ENCODE data around the gene DCK.
"Not testable (repeated sequence)": the region's sequence is repeated elsewhere in the genome, so short reads cannot be mapped to it uniquely, and the experiment has no call there.

DCK gene

DNA sequence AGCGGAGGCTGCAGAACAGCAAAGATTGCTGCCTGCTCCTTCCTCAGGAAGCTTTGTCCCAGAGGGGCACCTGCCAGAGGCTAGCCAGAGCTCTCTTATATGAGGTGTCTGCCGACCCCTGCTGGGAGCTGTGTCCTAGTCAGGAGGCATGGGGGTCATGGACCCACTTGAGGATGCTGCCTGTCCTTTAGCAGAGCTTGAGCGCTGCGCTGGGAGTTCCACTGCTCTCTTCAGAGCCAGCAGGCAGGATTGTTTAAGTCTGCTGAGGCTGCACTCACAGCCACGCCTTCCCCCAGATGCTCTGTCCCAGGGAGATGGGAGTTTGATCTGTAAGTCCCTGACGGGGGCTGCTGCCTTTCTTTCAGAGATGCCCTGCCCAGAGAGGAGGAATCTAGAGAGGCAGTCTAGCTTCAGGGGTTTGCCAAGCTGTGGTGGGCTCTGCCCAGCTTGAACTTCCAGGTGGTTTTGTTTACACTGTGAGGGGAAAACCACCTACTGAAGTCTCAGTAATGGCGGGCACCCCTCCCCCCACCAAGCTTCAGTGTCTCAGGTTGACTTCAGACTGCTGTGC is 10.9 kb downstream of the DCK start:
- DNase-seq, result peak; percentile 59

GRCh38 chr4:71005025-71005424 is 11.6 kb downstream of the DCK start:
- not testable (repeated sequence) for DNase-seq

GRCh38 chr4:71006203-71006907 is 12.9 kb downstream of the DCK start:
- no peak for DNase-seq

- DNase-seq, result no peak
These were observed 14.7 kb downstream of the DCK start for GRCh38 chr4:71008196-71008595.

- DNase-seq, result no peak
These were observed 15.6 kb downstream of the DCK start for GRCh38 chr4:71009086-71009485.

GRCh38 chr4:71009890-71010588 is 16.6 kb downstream of the DCK start:
- DNase-seq, result no peak

- DNase-seq, result no peak
These were observed 18.0 kb downstream of the DCK start for GRCh38 chr4:71011451-71011850.

DNA sequence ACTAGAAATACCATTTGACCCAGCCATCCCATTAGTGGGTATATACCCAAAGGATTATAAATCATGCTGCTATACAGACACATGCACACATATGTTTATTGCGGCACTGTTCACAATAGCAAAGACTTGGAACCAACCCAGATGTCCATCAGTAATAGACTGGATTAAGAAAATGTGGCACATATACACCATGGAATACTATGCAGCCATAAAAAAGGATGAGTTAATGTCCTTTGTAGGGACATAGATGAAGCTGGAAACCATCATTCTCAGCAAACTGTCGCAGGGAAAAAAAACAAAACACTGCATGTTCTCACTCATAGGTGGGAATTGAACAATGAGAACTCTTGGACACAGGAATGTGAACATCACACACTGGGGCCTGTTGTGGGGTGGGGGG is 23.9 kb downstream of the DCK start:
- DNase-seq, result not testable (repeated sequence)

GRCh38 chr4:71020611-71021010 is 27.2 kb downstream of the DCK start:
- DNase-seq, result no peak

GRCh38 chr4:71025654-71026053 is 32.2 kb downstream of the DCK start:
- no peak for DNase-seq

- no peak for DNase-seq
These were observed 32.6 kb downstream of the DCK start for GRCh38 chr4:71026086-71026485.

DNA sequence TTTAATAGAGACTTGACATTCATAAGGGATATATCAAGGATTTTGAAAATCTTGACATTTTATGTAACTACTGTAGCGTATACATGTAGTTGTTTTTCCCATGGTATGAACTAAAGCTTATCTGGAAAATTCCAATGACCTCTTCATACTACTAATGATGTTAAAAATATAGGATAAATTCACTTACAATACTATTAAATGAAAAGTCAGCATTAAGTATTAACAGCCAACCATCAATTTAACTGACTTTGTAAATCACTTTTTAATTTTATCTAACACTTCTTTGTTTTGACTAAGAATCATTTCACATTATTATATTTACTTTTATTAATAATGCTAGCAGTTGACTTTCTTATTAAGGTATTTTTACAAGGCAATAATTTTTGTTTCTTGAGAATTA is 34.2 kb downstream of the DCK start:
- DNase-seq, result no peak

DNA sequence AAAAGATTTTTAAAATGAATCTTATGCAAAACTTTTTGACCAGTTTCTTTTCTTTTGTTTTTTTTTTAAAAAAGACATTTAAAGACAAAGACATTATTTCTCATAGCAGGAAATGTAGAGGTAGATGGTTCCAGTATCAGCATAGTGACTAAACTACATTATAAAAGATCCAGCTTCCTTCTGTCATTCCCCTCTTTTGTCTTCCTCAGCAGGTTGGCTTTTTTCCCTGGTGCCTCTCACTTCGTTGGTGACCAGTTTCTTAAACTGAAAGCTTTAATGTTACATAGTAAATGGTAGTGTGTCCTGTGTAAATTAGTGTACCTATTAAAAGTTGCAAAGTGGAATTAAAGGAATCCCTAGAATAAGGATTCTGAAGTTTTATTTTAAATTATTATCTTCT is 36.1 kb downstream of the DCK start:
- DNase-seq, result no peak

- not testable (repeated sequence) for DNase-seq
These were observed 38.7 kb downstream of the DCK start for GRCh38 chr4:71032106-71032505.

DNA sequence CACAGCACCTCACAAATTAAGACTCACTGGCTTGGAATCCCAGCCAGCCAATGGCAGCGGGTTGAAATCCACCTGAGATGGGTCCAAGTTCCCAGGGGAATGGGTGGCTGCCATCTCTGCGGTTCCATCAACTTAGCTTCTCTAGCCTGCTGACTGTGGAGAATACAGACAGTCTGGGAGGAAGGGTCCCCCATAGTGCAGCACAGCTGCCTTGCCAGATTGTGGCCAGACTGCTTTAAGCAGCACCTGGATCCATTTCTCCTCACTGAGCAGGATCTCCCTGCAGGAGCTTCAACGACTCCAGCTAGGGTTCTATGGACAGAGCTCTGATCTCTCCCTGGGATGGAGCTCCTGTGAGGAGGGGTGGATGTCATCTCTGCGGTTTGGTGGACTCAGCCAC is 51.8 kb downstream of the DCK start:
- no peak for DNase-seq

- no peak for DNase-seq
These were observed 55.9 kb downstream of the DCK start for GRCh38 chr4:71049395-71049794.

DNA sequence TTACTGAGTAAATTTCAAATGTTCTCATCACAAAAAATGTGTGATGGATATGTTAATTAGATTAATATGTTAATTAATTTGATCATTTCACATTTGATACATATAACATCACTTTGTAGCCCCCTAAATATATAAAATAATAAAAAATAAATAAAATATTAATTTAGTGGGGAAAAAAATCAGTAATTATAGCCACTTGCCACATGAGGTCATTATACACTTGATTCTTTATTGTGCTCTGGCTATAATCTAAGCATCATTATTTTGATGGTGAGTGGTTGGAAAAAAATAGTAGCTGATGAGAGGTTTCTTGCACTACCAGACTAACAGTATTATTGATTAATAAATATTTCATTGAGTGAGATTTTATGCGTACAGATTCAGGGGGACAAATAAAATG is 57.4 kb downstream of the DCK start:
- DNase-seq, result no peak

- DNase-seq, result no peak
These were observed 58.6 kb downstream of the DCK start for GRCh38 chr4:71052034-71052433.

DNA sequence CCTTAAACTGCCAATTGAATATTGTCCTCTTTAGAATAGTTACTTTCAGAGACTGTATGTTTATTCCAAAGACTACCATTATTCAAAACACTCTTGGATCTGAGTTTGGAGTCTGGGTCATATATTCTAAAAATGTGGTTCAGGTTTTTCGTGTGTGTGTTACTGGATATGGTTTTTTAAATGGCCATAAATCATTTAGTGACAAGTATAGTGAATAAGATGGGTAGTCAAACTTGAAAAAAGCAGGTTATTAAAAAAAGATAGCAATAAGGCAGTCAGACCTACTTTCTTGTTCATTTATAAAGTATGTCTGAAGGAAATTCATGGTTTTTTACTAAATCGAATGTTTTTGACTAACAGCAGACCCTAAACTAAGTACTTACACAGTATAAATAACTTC is 59.3 kb downstream of the DCK start:
- no peak for DNase-seq

DNA sequence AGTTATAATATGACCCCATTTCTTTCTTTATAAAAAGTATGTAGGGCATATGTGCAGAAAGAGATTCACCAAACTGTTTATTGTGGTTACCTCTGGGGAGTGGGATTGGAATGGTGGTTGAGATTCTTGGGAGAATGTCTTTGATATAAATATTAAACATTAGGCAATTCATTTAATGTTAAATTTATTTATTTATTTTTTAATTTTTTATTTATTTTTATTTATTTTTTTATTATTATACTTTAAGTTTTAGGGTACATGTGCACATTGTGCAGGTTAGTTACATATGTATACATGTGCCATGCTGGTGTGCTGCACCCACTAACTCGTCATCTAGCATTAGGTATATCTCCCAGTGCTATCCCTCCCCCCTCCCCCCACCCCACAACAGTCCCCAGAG is 60.2 kb downstream of the DCK start:
- DNase-seq, result not testable (repeated sequence)

DNA sequence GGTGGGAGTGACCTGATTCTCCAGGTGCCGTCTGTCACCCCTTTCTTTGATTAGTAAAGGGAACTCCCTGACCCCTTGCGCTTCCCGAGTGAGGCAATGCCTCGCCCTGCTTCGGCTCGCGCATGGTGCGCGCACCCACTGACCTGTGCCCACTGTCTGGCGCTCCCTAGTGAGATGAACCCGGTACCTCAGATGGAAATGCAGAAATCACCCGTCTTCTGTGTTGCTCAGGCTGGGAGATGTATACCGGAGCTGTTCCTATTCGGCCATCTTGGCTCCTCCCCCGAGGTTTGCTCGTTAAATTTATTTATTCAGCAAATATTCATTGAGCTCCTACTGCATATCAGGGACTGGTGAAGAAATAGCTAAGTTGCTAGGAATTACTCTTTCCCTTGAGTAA is 66.1 kb downstream of the DCK start:
- DNase-seq, result not testable (repeated sequence)

- no peak for DNase-seq
These were observed 69.0 kb downstream of the DCK start for GRCh38 chr4:71062436-71062835.

GRCh38 chr4:71063711-71064110 is 70.3 kb downstream of the DCK start:
- DNase-seq, result no peak

DNA sequence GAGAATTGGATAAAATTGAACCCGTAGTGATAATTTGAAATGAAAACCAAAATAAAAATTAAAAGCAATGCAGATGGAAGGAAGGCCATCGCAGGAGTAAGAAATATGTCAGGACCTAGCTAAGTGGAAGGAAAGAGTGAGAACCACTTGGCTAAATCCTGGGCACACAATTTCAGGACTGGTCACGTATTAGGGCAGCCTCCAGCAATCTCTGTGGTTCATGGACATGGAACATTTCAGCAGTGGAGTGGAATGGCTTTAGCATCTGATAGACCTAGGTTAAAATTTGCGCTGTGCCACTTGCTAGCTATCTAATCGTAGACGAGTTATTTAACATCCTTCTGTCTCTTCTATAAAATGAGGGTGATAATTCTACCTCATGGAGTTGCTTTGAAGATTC is 71.1 kb downstream of the DCK start:
- no peak for DNase-seq

Data from activated gamma-delta T cell treated with Interleukin-2 at 50 U/mL for 16 hours (primary cell).